ENCODE data around the gene LIME1. TPM values are rescaled to one million over a fixed set of nuclear protein-coding genes. Genes with fewer than 3 reads are reported as not detected.

The LIME1 gene
- total RNA-seq, 4 donors from 2014 or later, result 8.7 to 25.0 (median 11.5) TPM

DNA sequence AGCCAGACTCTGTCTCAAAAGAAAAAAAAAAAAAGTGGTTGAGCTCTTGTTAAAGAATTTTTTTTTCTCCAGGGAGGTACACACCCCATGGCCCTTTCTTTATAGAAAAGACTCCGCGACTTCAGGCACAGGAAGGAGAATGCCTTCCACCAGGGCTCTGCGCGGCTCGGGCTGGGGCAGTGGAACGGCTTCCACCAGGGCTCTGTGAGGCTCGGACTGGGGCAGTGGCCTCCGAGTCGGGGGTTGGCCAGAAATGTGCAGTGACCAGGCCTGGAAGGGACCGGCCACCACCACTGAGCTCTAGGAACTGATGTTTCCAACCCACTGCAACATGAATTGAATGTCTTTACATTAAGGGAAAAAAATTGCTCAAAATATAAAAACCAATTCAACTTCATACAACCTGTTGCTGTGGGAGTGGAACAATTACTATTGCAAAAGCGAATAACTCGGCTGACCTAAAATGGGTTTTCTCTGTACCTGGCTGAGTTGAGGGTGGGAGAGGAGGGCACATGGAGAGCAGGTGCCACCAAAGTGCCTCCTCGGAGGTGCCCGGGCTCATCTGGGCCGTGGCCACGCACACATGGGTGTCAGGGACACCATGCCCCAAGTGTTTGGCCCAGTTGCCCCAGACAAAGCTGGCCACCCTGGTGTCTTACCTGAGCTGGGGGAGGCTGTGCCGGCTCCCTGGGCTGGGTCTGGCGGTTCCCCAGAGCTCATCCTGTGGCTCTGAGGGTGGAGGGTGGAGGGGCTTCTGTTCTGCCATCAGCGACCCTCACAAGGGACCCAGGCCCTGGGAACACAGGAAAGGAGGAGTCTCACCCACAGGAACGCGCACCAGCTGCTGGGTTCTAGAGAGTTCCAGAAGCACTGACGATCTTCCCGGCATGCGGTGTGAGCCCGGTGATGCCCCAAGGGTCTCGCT, 32.4 kb downstream of the LIME1 start:
- no peaks in the 10 kb centered on the region for H3K9me3 ChIP-seq
- H3K27me3 ChIP-seq, result no peaks in the 10 kb centered on the region
- H3K4me1 ChIP-seq, result no peaks in the 10 kb centered on the region
- H3K36me3 ChIP-seq, result peaks cover 24 to 25% of the 10 kb centered on the region in 2 donors
- intact Hi-C loops (cut with DNase I), result no loop called here
- TF ChIP-seq, protein P1, sequence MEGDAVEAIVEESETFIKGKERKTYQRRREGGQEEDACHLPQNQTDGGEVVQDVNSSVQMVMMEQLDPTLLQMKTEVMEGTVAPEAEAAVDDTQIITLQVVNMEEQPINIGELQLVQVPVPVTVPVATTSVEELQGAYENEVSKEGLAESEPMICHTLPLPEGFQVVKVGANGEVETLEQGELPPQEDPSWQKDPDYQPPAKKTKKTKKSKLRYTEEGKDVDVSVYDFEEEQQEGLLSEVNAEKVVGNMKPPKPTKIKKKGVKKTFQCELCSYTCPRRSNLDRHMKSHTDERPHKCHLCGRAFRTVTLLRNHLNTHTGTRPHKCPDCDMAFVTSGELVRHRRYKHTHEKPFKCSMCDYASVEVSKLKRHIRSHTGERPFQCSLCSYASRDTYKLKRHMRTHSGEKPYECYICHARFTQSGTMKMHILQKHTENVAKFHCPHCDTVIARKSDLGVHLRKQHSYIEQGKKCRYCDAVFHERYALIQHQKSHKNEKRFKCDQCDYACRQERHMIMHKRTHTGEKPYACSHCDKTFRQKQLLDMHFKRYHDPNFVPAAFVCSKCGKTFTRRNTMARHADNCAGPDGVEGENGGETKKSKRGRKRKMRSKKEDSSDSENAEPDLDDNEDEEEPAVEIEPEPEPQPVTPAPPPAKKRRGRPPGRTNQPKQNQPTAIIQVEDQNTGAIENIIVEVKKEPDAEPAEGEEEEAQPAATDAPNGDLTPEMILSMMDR (IDR thresholded peaks at IDR 0.05), result no peak
- TF ChIP-seq POLR2A (IDR thresholded peaks at IDR 0.05), result no peak
- no peak overlapping the region for H3K27ac ChIP-seq
- no peak overlapping the region for H3K4me3 ChIP-seq (replicated peaks in 1 of 3)
- WGBS, 2 donors, result 91 to 96% methylated on average over 16 to 23 of the region's 26 CpGs
- no peak for DNase-seq

DNA sequence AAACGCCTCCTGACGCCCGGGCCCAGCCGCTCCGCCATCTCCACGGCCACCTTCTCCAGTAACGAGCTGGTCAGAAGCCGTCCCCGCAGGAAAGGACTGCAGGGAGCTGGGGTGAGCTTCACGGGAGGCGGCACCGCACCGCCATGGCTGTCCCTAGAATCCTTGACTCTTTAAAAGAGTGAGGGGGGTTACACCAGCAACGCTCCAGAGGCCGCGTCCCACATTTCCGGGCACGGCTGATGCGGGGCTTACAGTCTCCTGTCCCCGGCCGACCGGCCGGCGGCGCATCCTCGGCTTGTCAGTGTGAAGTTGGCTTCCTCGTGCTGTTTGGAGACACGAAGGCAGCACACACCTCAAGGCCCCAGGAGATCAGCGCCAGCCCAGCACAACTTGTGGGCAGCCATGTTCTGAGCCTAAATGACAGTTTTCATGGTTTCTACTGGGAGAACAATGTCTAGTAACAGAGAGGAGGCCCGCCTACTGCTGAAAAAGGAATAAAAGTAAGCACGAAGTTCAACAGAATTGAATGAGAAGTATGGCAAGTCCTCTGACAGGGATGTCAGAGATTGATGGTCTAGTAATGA, 33.5 kb downstream of the LIME1 start:
- intact Hi-C loops (cut with DNase I), result no loop called here
- Histone ChIP-seq H3K9me3 (no peaks in the 10 kb centered on the region), H3K4me1 (peaks cover 0 to 4% of the 10 kb centered on the region in 2 donors), H3K27ac (no peak overlapping the region), H3K36me3 (peaks cover 24 to 25% of the 10 kb centered on the region in 2 donors), H3K4me3 (replicated peaks in 1 of 3) (no peak overlapping the region), H3K27me3 (no peaks in the 10 kb centered on the region)
- TF ChIP-seq POLR2A (IDR thresholded peaks at IDR 0.05), result no peak
- TF ChIP-seq, protein P1 (IDR thresholded peaks at IDR 0.05), result no peak
- WGBS, 2 donors, result 93% methylated on average over 22 to 25 of the region's 31 CpGs
- DNase-seq, result no peak

DNA sequence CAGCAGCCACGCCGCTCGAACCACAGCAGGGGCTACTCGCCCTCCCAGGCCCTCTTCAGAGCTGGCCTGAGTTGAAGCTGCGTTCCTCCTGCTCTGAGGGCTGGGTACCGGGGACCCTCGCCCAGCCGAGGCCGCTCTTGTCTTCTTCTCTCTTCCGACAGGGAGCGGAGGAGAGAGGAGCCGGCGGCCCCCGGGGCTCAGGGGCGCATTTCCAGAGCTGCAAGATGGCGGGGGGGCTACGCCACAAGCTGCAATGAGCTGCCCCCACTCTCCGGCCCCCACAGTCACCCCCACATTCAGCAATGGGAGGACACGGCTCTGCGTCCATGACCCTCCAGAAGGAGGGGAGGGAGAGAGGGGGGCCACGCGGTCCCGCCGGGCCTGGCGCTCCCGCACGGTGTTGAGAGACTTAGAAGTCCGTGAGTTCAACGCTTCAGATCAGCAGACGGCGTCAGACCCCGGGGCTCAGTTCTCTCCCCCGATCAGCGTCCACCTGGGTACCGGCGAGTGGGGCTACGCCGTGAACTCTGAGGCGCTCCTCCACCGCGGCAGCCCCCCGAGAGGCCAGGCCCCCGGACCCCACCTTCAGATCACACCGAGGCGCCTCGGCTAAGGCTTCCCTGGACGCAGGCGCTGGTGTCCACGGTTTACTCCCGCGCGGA, 34.7 kb downstream of the LIME1 start:
- Histone ChIP-seq H3K4me3 (replicated peaks in 1 of 3) (no peak overlapping the region), H3K27ac (no peak overlapping the region), H3K9me3 (no peaks in the 10 kb centered on the region), H3K36me3 (peaks cover 24 to 25% of the 10 kb centered on the region in 2 donors), H3K4me1 (peaks cover 0 to 4% of the 10 kb centered on the region in 2 donors), H3K27me3 (no peaks in the 10 kb centered on the region)
- TF ChIP-seq, protein P1 (IDR thresholded peaks at IDR 0.05), result no peak
- TF ChIP-seq POLR2A (IDR thresholded peaks at IDR 0.05), result no peak
- intact Hi-C loops (cut with DNase I), result no loop called here
- no peak for DNase-seq
- 94% methylated on average over 35 to 47 of the region's 52 CpGs for WGBS, 2 donors

DNA sequence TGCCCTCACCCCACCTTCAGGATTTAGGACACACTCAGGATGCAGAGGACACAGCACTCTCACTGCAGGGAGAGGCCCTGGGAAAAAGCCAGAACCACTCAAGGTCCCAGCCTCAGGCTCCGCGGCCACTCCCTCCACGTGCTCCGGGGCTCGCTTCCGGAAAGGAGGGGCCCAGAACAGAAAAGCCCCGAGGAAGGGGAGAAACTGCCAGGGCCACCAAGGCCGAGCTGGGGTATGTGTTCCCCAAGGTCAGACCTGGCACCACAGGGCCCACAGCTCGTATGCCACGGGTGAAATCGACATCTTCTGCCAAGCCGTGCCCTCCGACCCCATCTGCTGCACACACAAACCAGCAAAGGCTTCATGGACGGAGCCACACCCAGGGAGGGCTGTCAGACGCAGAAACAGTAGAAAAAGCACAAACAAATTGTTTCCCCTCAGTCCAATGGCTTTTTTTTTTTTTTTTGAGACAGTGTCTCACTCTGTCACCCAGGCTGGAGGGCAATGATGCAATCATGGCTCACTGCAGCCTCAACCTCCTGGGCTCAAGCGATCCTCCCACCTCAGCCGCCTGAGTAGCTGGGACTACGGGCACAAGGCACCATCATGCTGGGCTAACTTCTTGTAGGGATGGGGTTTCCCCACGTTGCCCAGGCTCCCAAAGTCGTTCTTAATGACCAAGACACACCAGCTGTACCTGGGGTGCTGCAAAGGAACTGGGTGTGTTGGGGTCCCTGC, 36.5 kb downstream of the LIME1 start:
- no peaks in the 10 kb centered on the region for H3K27me3 ChIP-seq
- no peaks in the 10 kb centered on the region for H3K9me3 ChIP-seq
- intact Hi-C loops (cut with DNase I), result no loop called here
- peaks cover 14 to 16% of the 10 kb centered on the region in 2 donors for H3K36me3 ChIP-seq
- TF ChIP-seq, protein P1 (IDR thresholded peaks at IDR 0.05), result no peak
- TF ChIP-seq POLR2A (IDR thresholded peaks at IDR 0.05), result no peak
- H3K27ac ChIP-seq, result no peak overlapping the region
- no peak overlapping the region for H3K4me3 ChIP-seq (replicated peaks in 1 of 3)
- 83 to 84% methylated on average over 13 to 15 of the region's 20 CpGs for WGBS, 2 donors
- peaks cover 0 to 4% of the 10 kb centered on the region in 2 donors for H3K4me1 ChIP-seq
- peak; percentile 24 to 38 for DNase-seq
